ENCODE measurements around the gene TTC13. TPM values are rescaled to one million over a fixed set of nuclear protein-coding genes. Genes with fewer than 3 reads are reported as not detected.

The TTC13 gene
- total and polyA plus RNA-seq, 4 experiments from 2014 or later, result 11.7 to 54.5 (median 28.6) TPM

GRCh38 chr1:230867903-230868735, 110.5 kb downstream of the TTC13 start, which contains the start of gene C1orf198:
Gene C1orf198, minus strand, starts transcription at chr1:230868521. Its CDS starts 9 bp downstream, at chr1:230868512.
- DNase-seq, result peak; percentile 61 to 77 (median 68)
- CTCF ChIA-PET (ENCODE audit: partially characterized antibody), result no interaction called here
- no peaks in the 10 kb centered on the region for H3K36me3 ChIP-seq (ENCODE audit: insufficient read depth, low read length)
- peaks cover 14% of the 10 kb centered on the region for H3K27me3 ChIP-seq (ENCODE audit: insufficient read depth, low read length)
- Mint-ChIP-seq H3K4me1 (peaks cover 9 to 19% (median 14%) of the 10 kb centered on the region in 4 donors), H3K9me3 (no peaks in the 10 kb centered on the region), H3K27me3 (peaks cover 17 to 18% of the 10 kb centered on the region in 2 donors), H3K4me3 (peak within 1 kb of the TSS; percentile 87 to 95 (median 90)), H3K36me3 (peaks cover 0 to 2% of the 10 kb centered on the region in 2 donors), H3K27ac (peak within 1 kb of the TSS; percentile 43 to 84 (median 69))
- peak within 1 kb of the TSS; percentile 45 to 75 for H3K4me3 ChIP-seq (ENCODE audit: low read length in 2 of 2)
- POLR2A ChIA-PET (ENCODE audit: partially characterized antibody), result interaction anchor here (1.0 kb wide), 1 partner anchor 105 kb away, joined by 4 read pairs; no protein-coding TSS in a partner anchor
- peaks cover 15% of the 10 kb centered on the region for H3K4me1 ChIP-seq (ENCODE audit: insufficient read depth, low read length)
- intact Hi-C loops (cut with micrococcal nuclease), result loop anchor here (1.0 to 5.0 kb wide), 3 partner anchors 111 to 469 kb away; partner anchors contain the start of genes ARV1, COG2, EXOC8 and SPRTN
- no peaks in the 10 kb centered on the region for H3K9me3 ChIP-seq (ENCODE audit: control insufficient read depth in 1 of 2, low read length in 2 of 2)
- H3K27ac ChIP-seq (ENCODE audit: low read depth, low read length), result peak within 1 kb of the TSS; percentile 44

- Mint-ChIP-seq H3K4me3 (peak overlapping the region; percentile 84 to 92 (median 89)), H3K27ac (peak overlapping the region in 6 of 7 donors; percentile 3 to 84 (median 53)), H3K9me3 (no peaks in the 10 kb centered on the region), H3K36me3 (peaks cover 0 to 2% of the 10 kb centered on the region in 2 donors), H3K4me1 (peaks cover 11 to 21% (median 15%) of the 10 kb centered on the region in 4 donors), H3K27me3 (peaks cover 15 to 16% of the 10 kb centered on the region in 2 donors)
- Histone ChIP-seq H3K36me3 (ENCODE audit: insufficient read depth, low read length) (no peaks in the 10 kb centered on the region), H3K9me3 (ENCODE audit: control insufficient read depth in 1 of 2, low read length in 2 of 2) (no peaks in the 10 kb centered on the region), H3K27ac (ENCODE audit: low read depth, low read length) (peak overlapping the region; percentile 44), H3K4me1 (ENCODE audit: insufficient read depth, low read length) (peaks cover 15% of the 10 kb centered on the region), H3K27me3 (ENCODE audit: insufficient read depth, low read length) (peaks cover 14% of the 10 kb centered on the region), H3K4me3 (ENCODE audit: low read length in 2 of 2) (peak overlapping the region; percentile 45 to 75)
- peak in 2 of 5 donors; percentile 8 for DNase-seq
- ChIA-PET POLR2A (ENCODE audit: partially characterized antibody) (interaction anchor here (1.0 kb wide), 1 partner anchor 106 kb away, joined by 4 read pairs; no protein-coding TSS in a partner anchor), CTCF (ENCODE audit: partially characterized antibody) (no interaction called here)
- intact Hi-C loops (cut with micrococcal nuclease), result loop anchor here (2.0 to 5.0 kb wide), 2 partner anchors 111 to 470 kb away; partner anchors contain the start of genes ARV1, EXOC8, SPRTN and TTC13
Observed at GRCh38 chr1:230867101-230867902, 111.4 kb downstream of the TTC13 start.

GRCh38 chr1:230866171-230867070, 112.2 kb downstream of the TTC13 start:
- CTCF ChIA-PET (ENCODE audit: partially characterized antibody), result no interaction called here
- Mint-ChIP-seq H3K4me1 (peaks cover 11 to 21% (median 15%) of the 10 kb centered on the region in 4 donors), H3K9me3 (no peaks in the 10 kb centered on the region), H3K27me3 (peaks cover 9 to 12% of the 10 kb centered on the region in 2 donors), H3K27ac (peak overlapping the region in 1 of 7 donors; percentile 63), H3K36me3 (peaks cover 0 to 2% of the 10 kb centered on the region in 2 donors), H3K4me3 (peak overlapping the region; percentile 5 to 91 (median 76))
- no peak overlapping the region for H3K27ac ChIP-seq (ENCODE audit: low read depth, low read length)
- POLR2A ChIA-PET (ENCODE audit: partially characterized antibody), result no interaction called here
- intact Hi-C loops (cut with micrococcal nuclease), result loop anchor here (2.0 to 5.0 kb wide), 2 partner anchors 112 to 471 kb away; partner anchors contain the start of genes ARV1, EXOC8, SPRTN and TTC13
- peaks cover 14% of the 10 kb centered on the region for H3K27me3 ChIP-seq (ENCODE audit: insufficient read depth, low read length)
- no peaks in the 10 kb centered on the region for H3K36me3 ChIP-seq (ENCODE audit: insufficient read depth, low read length)
- no peak for DNase-seq
- no peaks in the 10 kb centered on the region for H3K9me3 ChIP-seq (ENCODE audit: control insufficient read depth in 1 of 2, low read length in 2 of 2)
- no peak overlapping the region for H3K4me3 ChIP-seq (ENCODE audit: low read length in 2 of 2)
- peaks cover 15% of the 10 kb centered on the region for H3K4me1 ChIP-seq (ENCODE audit: insufficient read depth, low read length)

GRCh38 chr1:230865062-230865817, 113.4 kb downstream of the TTC13 start:
- Mint-ChIP-seq H3K36me3 (peaks cover 0 to 2% of the 10 kb centered on the region in 2 donors), H3K4me1 (peaks cover 11 to 21% (median 17%) of the 10 kb centered on the region in 4 donors), H3K9me3 (no peaks in the 10 kb centered on the region), H3K27ac (no peak overlapping the region), H3K4me3 (peak overlapping the region in 1 of 8 donors; percentile 27), H3K27me3 (peaks cover 6 to 8% of the 10 kb centered on the region in 2 donors)
- H3K27ac ChIP-seq (ENCODE audit: low read depth, low read length), result no peak overlapping the region
- no peaks in the 10 kb centered on the region for H3K9me3 ChIP-seq (ENCODE audit: control insufficient read depth in 1 of 2, low read length in 2 of 2)
- H3K27me3 ChIP-seq (ENCODE audit: insufficient read depth, low read length), result peaks cover 11% of the 10 kb centered on the region
- ChIA-PET POLR2A (ENCODE audit: partially characterized antibody) (no interaction called here), CTCF (ENCODE audit: partially characterized antibody) (no interaction called here)
- no peaks in the 10 kb centered on the region for H3K36me3 ChIP-seq (ENCODE audit: insufficient read depth, low read length)
- no peak for DNase-seq
- peaks cover 15% of the 10 kb centered on the region for H3K4me1 ChIP-seq (ENCODE audit: insufficient read depth, low read length)
- H3K4me3 ChIP-seq (ENCODE audit: low read length in 2 of 2), result no peak overlapping the region
- intact Hi-C loops (cut with micrococcal nuclease), result loop anchor here (5.0 kb wide), 1 partner anchor 472 kb away; the partner anchor contains the start of genes EXOC8 and SPRTN

- H3K36me3 ChIP-seq (ENCODE audit: insufficient read depth, low read length), result no peaks in the 10 kb centered on the region
- peaks cover 7% of the 10 kb centered on the region for H3K27me3 ChIP-seq (ENCODE audit: insufficient read depth, low read length)
- intact Hi-C loops (cut with micrococcal nuclease), result no loop called here
- Mint-ChIP-seq H3K9me3 (no peaks in the 10 kb centered on the region), H3K27ac (no peak overlapping the region), H3K27me3 (peaks cover 2 to 6% of the 10 kb centered on the region in 2 donors), H3K4me3 (no peak overlapping the region), H3K4me1 (peaks cover 11 to 21% (median 17%) of the 10 kb centered on the region in 4 donors), H3K36me3 (peaks cover 0 to 2% of the 10 kb centered on the region in 2 donors)
- no peak overlapping the region for H3K27ac ChIP-seq (ENCODE audit: low read depth, low read length)
- POLR2A ChIA-PET (ENCODE audit: partially characterized antibody), result no interaction called here
- CTCF ChIA-PET (ENCODE audit: partially characterized antibody), result no interaction called here
- peaks cover 15% of the 10 kb centered on the region for H3K4me1 ChIP-seq (ENCODE audit: insufficient read depth, low read length)
- DNase-seq, result no peak
- H3K9me3 ChIP-seq (ENCODE audit: control insufficient read depth in 1 of 2, low read length in 2 of 2), result no peaks in the 10 kb centered on the region
- H3K4me3 ChIP-seq (ENCODE audit: low read length in 2 of 2), result no peak overlapping the region
Observed at GRCh38 chr1:230864441-230864840, 114.2 kb downstream of the TTC13 start.

- no peak overlapping the region for H3K27ac ChIP-seq (ENCODE audit: low read depth, low read length)
- no peaks in the 10 kb centered on the region for H3K9me3 Mint-ChIP-seq
- peaks cover 10% of the 10 kb centered on the region for H3K4me1 ChIP-seq (ENCODE audit: insufficient read depth, low read length)
- no peak for DNase-seq
- H3K27me3 ChIP-seq (ENCODE audit: insufficient read depth, low read length), result no peaks in the 10 kb centered on the region
- no peak overlapping the region for H3K4me3 ChIP-seq (ENCODE audit: low read length in 2 of 2)
- H3K36me3 Mint-ChIP-seq, result no peaks in the 10 kb centered on the region
- no peak overlapping the region for H3K4me3 Mint-ChIP-seq
- H3K27ac Mint-ChIP-seq, result no peak overlapping the region
- H3K9me3 ChIP-seq (ENCODE audit: control insufficient read depth in 1 of 2, low read length in 2 of 2), result no peaks in the 10 kb centered on the region
- peaks cover 0 to 4% of the 10 kb centered on the region in 2 donors for H3K27me3 Mint-ChIP-seq
- CTCF ChIA-PET (ENCODE audit: partially characterized antibody), result no interaction called here
- intact Hi-C loops (cut with micrococcal nuclease), result no loop called here
- H3K4me1 Mint-ChIP-seq, result peaks cover 11 to 19% (median 15%) of the 10 kb centered on the region in 4 donors
- H3K36me3 ChIP-seq (ENCODE audit: insufficient read depth, low read length), result no peaks in the 10 kb centered on the region
- POLR2A ChIA-PET (ENCODE audit: partially characterized antibody), result no interaction called here
Observed at GRCh38 chr1:230863449-230863848, 115.2 kb downstream of the TTC13 start.

Measured in CD4-positive, alpha-beta memory T cell (primary cell).